NB4 (cell line): ENCODE data around the gene SIN3B.

Source experiments
- CTCF ChIP-seq: IDR thresholded peaks from one replicate; pipeline ENCODE4 v1.5.1; 2012; ENCODE audit warnings: low read depth, low read length
- MAX ChIP-seq: IDR thresholded peaks from 2 replicates; pipeline ENCODE4 v1.6.1; 2011; ENCODE audit warnings: low read depth, low read length
- POLR2A ChIP-seq: IDR thresholded peaks from 2 replicates; pipeline ENCODE4 v1.6.1; 2011; ENCODE audit warnings: mild to moderate bottlenecking; ENCODE audit not compliant: insufficient read length; ENCODE audit errors: extremely low read depth

GRCh38 chr19:16814526-16815100, 14.6 kb upstream of the SIN3B start:
- TF ChIP-seq POLR2A (no peak), MAX (no peak), CTCF (no peak)
